LHCN-M2 (cell line): ENCODE results near the gene HEPN1. TPM values are rescaled to one million over a fixed set of nuclear protein-coding genes. Genes with fewer than 3 reads are reported as not detected.
A peak's percentile ranks its signal among the peaks of the same experiment; 100 is the strongest.

Source experiments
- DNase-seq: peaks from one replicate; pipeline ENCODE4 v3.0.0-alpha.2; 2012; ENCODE audit warnings: low read depth
- total RNA-seq: library from RNA; depleted of rRNA; stranded (reverse); fragments of >200 nt; gene quantifications from 2 replicates; pipeline ENCODE4 v1.2.3, GENCODE V29; 2014

Gene HEPN1
- total RNA-seq, 1 experiment from 2014 or later = not detected

- peak; percentile 36 for DNase-seq
Observed at GRCh38 chr11:124899383-124900145, 19.5 kb upstream of the HEPN1 start.

- DNase-seq = peak; percentile 94
Observed at GRCh38 chr11:124900464-124900863, 18.6 kb upstream of the HEPN1 start.

DNA sequence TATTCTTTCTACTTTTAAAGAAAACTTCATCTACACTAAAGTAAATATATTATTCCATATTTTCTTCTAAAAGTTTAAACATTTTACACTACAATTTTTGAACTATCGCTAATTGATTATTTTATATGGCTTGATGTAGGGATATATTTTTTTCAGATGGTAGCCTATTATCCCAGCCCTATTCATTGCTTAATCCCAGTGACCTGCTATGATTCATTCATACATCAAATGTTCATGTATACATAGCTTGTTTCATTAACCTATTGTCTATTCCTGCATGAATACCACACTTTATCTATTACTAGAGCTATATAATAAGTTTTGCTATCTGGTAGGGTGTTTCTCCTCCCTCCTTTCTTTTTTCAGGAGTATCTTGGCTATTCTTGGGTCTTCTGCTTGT is 16.4 kb upstream of the HEPN1 start:
- no peak for DNase-seq

DNA sequence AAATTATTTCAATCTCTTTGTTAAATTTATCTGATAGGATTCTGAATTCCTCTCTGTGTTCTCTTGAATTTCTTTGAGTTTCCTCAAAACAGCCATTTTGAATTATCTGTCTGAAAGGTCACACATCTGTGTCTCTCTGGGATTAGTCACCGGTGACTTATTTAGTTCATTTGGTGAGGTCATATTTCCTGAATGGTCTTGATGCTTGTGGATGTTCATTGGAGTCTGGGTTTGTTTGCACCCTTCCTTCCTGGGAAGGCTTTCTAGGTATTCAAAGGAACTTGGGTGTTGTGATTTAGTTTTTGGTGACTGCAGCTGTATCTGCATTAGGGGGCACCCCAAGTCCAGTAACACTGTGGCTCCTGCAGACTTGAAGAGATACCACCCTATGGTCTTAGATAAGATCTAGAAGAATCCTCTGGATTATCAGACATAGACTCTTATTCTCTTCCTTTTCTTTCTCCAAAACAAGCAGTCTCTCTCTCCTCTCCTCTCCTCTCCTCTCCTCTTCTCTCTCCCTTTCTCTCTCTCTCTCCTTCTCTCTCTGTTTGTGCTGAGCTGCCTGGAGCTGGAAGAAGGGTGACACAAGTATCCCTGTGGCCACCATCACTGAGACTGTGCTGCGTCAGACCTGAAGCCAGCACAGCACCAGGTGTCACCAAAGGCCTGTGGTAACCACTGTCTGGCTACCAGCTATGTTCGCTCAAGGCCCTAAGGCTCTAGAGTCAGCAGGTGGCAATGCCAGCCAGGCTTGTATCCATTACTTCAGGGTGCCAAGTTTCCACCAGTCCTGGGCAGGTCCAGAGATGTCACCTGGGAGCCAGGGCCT is 3.3 kb upstream of the HEPN1 start:
- peak; percentile 68 for DNase-seq

- no peak for DNase-seq
Observed at GRCh38 chr11:124916370-124916710, 2.7 kb upstream of the HEPN1 start.

- DNase-seq = peak; percentile 70
Observed at GRCh38 chr11:124917115-124917637, 1.9 kb upstream of the HEPN1 start.

DNA sequence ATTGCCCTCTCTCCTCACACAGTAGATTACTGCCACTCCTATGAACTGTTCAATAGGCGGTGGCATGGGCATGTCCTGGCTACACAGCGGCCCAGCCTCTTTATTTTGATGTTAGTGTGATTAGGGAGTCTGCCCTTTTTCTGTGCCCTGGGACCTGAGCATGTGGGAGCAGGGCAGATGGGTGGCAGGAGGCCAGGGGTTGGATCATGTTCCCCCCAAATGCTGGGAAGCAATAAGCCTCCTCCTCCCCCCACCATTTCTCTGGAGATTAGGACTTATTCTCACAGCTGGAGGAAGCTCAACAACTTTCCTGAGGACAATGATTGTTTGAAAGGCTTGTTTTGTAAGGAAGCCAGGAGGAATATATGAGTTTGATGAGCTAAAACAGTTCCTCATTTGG is 848 bp downstream of the HEPN1 start:
- no peak for DNase-seq

DNA sequence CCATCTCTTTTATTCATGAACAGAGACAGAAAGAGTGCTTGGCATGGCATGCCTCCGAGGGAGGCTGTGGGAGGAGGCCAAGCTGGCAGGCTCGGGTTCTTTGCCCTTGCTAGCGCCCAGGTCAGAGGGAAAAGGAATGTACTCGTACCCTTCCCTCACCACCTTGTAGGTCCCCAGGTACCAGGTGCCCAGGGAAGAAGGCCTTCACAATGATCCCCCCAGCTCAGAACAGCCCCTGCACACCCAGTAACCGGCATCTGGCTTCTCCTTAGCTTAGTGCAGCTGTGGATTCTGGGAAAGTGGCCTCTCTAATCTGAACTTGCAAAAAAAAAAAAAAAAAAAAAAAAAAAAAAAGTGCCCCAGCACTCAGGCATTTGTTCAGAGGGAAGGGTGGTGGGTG is 1.3 kb downstream of the HEPN1 start:
- DNase-seq = no peak

- peak; percentile 37 for DNase-seq
Observed at GRCh38 chr11:124920870-124921609, 2.0 kb downstream of the HEPN1 start.

DNA sequence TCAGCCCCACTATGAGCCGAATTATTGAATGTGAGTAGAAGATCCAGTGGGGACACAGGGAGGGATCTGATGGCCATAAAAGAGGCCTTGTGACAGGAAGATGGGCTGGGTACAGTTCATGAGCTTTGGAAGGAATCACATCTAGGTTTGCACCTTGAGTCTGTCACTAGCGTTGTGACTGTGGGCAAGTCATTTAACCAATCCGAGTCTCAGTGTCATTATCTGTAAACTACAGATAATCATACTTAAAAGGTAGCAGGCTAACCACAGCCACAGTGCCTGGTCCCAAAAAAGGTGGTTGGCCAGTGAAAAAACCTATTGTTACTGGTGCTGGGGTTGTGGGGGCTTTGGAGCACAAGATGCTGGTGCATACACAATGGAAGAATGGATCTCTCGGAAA is 3.8 kb downstream of the HEPN1 start:
- no peak for DNase-seq

DNA sequence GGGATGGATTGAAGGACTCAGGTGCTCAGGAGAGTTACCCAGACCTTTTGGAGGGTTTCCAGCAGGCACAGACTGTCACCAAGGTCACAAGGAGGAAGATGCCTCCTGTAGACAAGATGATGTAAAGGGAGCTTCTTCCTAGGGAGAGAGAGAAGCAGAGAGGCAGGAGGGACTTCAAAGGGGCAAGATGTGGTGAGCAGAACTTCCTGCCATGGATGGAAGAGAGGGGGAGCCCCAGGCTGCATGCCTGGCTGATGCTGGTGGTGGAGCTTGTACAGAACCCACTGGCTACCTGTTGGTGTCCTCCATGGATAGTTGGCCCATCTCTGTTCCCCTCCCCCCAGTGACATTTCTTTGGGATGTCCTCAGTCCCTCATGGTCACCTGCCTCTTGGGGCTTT is 4.2 kb downstream of the HEPN1 start:
- DNase-seq = no peak

GRCh38 chr11:124928942-124929665 is 10.1 kb downstream of the HEPN1 start:
- DNase-seq = no peak

DNA sequence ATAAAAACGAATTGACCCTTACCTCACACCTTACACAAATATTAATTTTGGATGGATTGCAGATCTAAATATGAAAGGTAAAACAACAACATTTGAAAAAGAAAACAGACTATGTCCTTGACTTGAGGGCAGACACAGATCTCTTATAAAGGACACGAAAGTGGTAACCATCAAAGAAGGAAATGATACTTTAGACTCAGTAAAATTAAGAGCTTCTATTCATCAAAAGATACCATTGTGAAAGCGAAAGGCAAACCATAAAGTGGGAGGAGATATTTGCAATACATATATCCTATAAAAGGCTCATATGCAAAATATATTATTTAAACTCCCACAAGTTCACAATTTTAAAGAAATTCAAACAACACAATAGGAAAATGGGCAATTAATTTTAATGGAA is 11.7 kb downstream of the HEPN1 start:
- DNase-seq = no peak

GRCh38 chr11:124934862-124935547 is 16.0 kb downstream of the HEPN1 start:
- peak; percentile 81 for DNase-seq

DNA sequence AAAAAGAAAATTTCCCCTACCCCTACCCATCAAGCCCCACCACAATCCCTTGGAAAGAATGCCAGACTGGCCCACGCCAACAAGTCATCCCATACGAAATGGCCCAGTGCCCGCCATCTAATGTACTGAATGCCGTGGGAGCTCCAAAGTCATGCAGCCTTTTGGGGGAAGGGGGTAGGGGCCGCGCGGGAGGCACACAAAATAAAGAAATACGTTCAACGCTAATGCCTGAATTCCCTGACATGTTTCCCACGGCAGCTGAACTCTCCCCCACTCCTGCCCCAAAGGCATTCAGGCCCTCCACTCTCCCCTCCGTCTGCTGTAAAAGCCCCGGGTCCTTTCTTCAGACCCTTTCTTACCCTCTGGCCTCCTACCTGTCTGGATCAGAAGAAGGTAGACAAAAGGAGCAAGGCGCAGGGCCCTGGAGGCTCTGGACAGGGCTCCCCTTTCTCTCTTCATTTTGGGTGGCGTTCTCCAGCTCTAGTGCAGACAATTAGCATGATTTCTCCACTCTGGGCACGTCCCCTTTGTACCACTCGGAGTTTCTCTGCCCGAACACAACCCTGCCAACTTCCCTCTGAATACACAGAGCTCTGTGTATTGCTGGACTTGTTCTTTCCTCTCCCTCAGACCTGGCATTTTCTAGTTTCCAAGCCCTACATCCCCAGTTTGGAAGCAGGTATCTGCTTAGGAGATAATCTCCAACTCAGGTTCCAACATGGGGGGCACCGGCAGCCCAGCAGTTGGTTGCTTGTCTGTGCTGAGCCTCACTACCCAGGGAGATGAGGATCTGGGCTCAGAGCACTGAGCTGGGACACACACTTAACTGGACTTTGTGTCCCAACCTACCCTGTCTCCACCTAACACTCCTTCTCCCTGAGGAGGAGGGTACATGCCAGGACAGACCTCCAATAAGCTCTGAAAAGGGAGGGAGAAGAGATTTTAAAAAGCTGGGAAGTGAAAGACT is 16.8 kb downstream of the HEPN1 start, which contains the start of gene HEPACAM:
HEPACAM (minus strand) TSS at position 500 of the 967 bp plus-strand sequence; CDS start at position 459, 41 bp downstream.
- DNase-seq = no peak

DNA sequence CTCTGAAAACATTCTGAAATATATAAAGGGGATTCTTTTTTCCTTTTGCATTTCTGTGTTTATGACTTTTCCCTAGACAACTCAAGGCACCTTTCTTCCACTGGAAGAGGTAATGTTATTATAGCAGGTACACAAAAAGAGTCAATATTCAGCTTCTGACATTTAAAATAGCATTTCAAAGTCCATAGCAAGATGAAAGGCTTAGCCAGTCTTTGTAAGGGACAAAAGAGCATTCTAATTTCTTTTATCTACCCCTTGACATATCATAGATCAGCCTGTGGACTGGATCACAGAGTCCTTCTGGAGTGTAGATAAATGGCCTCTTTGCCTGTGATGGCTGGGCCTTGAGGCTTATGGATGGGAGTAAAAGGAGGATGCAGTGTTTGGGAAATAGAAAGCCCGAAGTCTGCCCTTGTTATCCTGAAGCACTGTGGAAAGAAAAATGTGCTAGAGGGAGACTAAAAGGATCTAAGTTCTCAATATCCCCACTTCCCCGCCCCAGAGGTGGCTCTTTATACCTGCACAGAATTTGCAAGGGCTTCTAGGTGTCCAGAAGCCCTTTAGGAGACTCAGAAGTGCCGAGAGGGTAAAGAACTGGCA is 18.4 kb downstream of the HEPN1 start:
- no peak for DNase-seq

- no peak for DNase-seq
Observed at GRCh38 chr11:124938206-124938765, 19.2 kb downstream of the HEPN1 start.

GRCh38 chr11:124938970-124939369 is 19.9 kb downstream of the HEPN1 start:
- DNase-seq = no peak

DNA sequence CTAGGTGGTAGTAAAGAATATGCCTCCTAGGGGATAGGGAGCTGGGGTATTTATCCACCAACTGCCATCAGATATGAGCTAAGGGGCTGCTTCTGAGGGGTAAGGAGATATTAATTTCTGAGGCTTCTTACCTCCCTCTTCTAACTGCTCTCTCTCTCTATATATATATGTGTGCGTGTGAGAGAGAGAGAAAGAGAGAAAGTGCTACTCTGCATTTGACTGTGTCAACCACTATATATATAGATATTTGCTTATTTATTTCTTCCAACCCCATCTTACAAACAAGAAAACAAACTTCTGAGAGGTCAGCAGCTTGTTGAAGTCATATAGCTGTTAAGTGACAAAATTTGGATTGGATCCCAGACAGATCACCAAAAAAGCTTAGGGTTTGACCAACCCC is 22.7 kb downstream of the HEPN1 start:
- DNase-seq = no peak
